Smooth muscle cell (in vitro differentiated cells): ENCODE results near the gene DCAF4L1. TPM values are rescaled to one million over a fixed set of nuclear protein-coding genes. Genes with fewer than 3 reads are reported as not detected.
A peak's percentile ranks its signal among the peaks of the same experiment; 100 is the strongest.

ENCODE experiments used
- DNase-seq: peaks from one replicate; lab custom pipeline; 2025; ENCODE audit not compliant: unreplicated experiment; lab: John Stamatoyannopoulos, UW
- H2AFZ ChIP-seq: fragments of 200-600 bp; sonication (generic); 2 replicates; pipeline ENCODE4 v1.6.0; 2016; ENCODE audit warnings: antibody characterized with exemption, low read depth, mild to moderate bottlenecking
- H3F3A ChIP-seq: fragments of 200-600 bp; sonication (generic); 2 replicates; pipeline ENCODE4 v1.6.0; 2017; ENCODE audit warnings: antibody characterized with exemption, low read depth
- H3K27ac ChIP-seq: fragments of 200-600 bp; sonication (generic); 2 replicates; pipeline ENCODE4 v1.5.1; 2016; ENCODE audit warnings: low read depth, mild to moderate bottlenecking
- H3K27me3 ChIP-seq: fragments of 200-600 bp; sonication (generic); 2 replicates; pipeline ENCODE4 v1.6.1; 2016; ENCODE audit warnings: low read depth, mild to moderate bottlenecking
- H3K36me3 ChIP-seq: fragments of 200-600 bp; sonication (generic); 2 replicates; pipeline ENCODE4 v1.5.1; 2016; ENCODE audit warnings: low read depth
- H3K4me1 ChIP-seq: fragments of 200-600 bp; sonication (generic); 2 replicates; pipeline ENCODE4 v1.5.1; 2016; ENCODE audit warnings: low read depth
- H3K4me2 ChIP-seq: fragments of 200-600 bp; sonication (generic); 2 replicates; pipeline ENCODE4 v1.6.0; 2016; ENCODE audit warnings: mild to moderate bottlenecking
- H3K4me3 ChIP-seq: fragments of 200-600 bp; sonication (generic); 2 replicates; pipeline ENCODE4 v1.5.1; 2016; ENCODE audit warnings: mild to moderate bottlenecking
- H3K79me2 ChIP-seq: fragments of 200-600 bp; sonication (generic); 2 replicates; pipeline ENCODE4 v1.6.0; 2016; ENCODE audit warnings: low read depth, mild to moderate bottlenecking
- H3K9ac ChIP-seq: fragments of 200-600 bp; sonication (generic); 2 replicates; pipeline ENCODE4 v1.6.0; 2016; ENCODE audit warnings: low read depth
- H3K9me3 ChIP-seq: fragments of 200-600 bp; sonication (generic); replicated peaks from 2 replicates; pipeline ENCODE4 v1.5.1; 2016; ENCODE audit warnings: low read depth
- H4K20me1 ChIP-seq: fragments of 200-600 bp; sonication (generic); 2 replicates; pipeline ENCODE4 v1.6.0; 2016; ENCODE audit warnings: low read depth
- CTCF ChIP-seq: fragments of 200-600 bp; sonication (generic); IDR thresholded peaks from 2 replicates; pipeline ENCODE4 v1.5.1; 2017; ENCODE audit warnings: borderline replicate concordance, mild to moderate bottlenecking, antibody characterized with exemption; ENCODE audit not compliant: insufficient read depth, poor library complexity, severe bottlenecking
- WGBS: methylation state at CpG from one replicate; pipeline ENCODE4 v1.1.7; 2016; ENCODE audit warnings: low lambda C conversion rate; 5-methylcytosine and 5-hydroxymethylcytosine counted together
- polyA plus RNA-seq: library from polyadenylated mRNA; unstranded; fragments of >200 nt; fragmentation: Nextera tagmentation; extraction: Ambion mirVana; gene quantifications from 2 replicates; pipeline ENCODE4 v1.2.1, GENCODE V29; 2016
- total RNA-seq: library from RNA; depleted of rRNA; stranded (reverse); fragments of >200 nt; gene quantifications from 2 replicates; pipeline ENCODE4 v1.2.3, GENCODE V29; 2014

DCAF4L1 gene, protein sequence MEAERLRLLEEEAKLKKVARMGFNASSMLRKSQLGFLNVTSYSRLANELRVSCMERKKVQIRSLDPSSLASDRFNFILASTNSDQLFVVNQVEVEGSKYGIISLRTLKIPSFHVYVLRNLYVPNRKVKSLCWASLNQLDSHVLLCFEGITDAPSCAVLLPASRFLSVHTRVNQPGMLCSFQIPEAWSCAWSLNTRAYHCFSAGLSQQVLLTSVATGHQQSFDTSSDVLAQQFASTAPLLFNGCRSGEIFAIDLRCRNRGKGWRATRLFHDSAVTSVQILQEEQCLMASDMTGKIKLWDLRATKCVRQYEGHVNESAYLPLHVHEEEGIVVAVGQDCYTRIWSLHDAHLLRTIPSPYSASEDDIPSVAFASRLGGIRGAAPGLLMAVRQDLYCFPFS
- 0.31 and 0.40 TPM in 2 replicates for total RNA-seq
- 0.11 and 0.13 TPM in 2 replicates for polyA plus RNA-seq

DNA sequence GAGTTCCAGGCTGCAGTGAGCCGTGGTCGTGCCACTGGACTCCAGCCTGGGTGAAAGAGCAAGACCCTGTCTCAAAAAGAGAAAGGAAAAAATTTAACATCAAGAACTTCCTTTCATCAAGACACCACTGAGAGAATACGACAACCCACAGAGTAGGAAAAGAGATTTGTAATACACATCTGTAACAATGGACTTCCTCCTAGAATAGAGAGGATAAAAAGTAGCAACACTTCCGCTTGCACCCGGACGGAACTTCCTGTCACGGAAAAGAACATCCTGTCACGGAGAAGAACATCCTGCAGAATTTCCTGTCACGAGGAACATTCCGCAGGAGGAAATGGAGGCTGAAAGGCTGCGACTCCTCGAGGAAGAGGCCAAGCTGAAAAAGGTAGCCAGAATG lies at the start of gene DCAF4L1:
Gene DCAF4L1, plus strand, starts transcription at position 301 of the 400 bp plus-strand sequence. Its CDS starts 37 bp downstream, at position 338.
- H3K9me3 ChIP-seq, result no peaks in the 10 kb centered on the region
- H3K4me2 ChIP-seq, result no peak within 1 kb of the TSS
- no peaks in the 10 kb centered on the region for H3K79me2 ChIP-seq
- no peaks in the 10 kb centered on the region for H3K27me3 ChIP-seq
- no peaks in the 10 kb centered on the region for H3K4me1 ChIP-seq
- DNase-seq, result no peak
- H4K20me1 ChIP-seq, result no peaks in the 10 kb centered on the region
- no peak within 1 kb of the TSS for H3K27ac ChIP-seq
- no peaks in the 10 kb centered on the region for H3F3A ChIP-seq
- WGBS, result 94% methylated on average over 12 of the region's 12 CpGs
- no peak within 1 kb of the TSS for H3K9ac ChIP-seq
- H3K36me3 ChIP-seq, result no peaks in the 10 kb centered on the region
- no peak for TF ChIP-seq CTCF
- H3K4me3 ChIP-seq, result no peak within 1 kb of the TSS
- no peak within 1 kb of the TSS for H2AFZ ChIP-seq

DNA sequence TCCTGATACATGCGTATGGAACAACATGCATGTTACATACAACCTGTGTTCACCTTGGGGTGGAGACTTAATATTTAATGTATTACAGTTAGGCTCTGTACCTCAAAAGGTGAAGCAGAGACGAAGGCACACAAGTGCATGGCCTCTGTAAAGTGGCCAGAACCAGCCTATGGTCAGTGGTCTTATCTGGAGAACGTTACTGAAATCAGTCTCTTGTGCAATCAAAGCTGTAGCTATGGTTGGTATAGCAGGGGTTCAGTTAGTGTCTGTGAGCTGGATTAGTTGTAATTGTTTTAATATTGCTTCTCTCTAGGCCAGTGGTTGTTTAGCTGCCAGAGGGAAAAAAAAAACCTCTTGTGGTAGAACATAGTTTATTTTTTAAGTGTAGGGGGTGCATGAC lies 48.6 kb upstream of the DCAF4L1 start:
- H3K27ac ChIP-seq, result no peak overlapping the region
- H3K9ac ChIP-seq, result no peak overlapping the region
- no peaks in the 10 kb centered on the region for H3K36me3 ChIP-seq
- H3K79me2 ChIP-seq, result peaks cover 28% of the 10 kb centered on the region
- H4K20me1 ChIP-seq, result peaks cover 21% of the 10 kb centered on the region
- 87% methylated on average over 3 of the region's 3 CpGs for WGBS
- no peak for DNase-seq
- H3K9me3 ChIP-seq, result no peaks in the 10 kb centered on the region
- H2AFZ ChIP-seq, result no peak overlapping the region
- no peak for TF ChIP-seq CTCF
- H3K27me3 ChIP-seq, result peaks cover 20% of the 10 kb centered on the region
- peaks cover 19% of the 10 kb centered on the region for H3K4me1 ChIP-seq
- H3K4me2 ChIP-seq, result no peak overlapping the region
- no peak overlapping the region for H3K4me3 ChIP-seq
- no peaks in the 10 kb centered on the region for H3F3A ChIP-seq

DNA sequence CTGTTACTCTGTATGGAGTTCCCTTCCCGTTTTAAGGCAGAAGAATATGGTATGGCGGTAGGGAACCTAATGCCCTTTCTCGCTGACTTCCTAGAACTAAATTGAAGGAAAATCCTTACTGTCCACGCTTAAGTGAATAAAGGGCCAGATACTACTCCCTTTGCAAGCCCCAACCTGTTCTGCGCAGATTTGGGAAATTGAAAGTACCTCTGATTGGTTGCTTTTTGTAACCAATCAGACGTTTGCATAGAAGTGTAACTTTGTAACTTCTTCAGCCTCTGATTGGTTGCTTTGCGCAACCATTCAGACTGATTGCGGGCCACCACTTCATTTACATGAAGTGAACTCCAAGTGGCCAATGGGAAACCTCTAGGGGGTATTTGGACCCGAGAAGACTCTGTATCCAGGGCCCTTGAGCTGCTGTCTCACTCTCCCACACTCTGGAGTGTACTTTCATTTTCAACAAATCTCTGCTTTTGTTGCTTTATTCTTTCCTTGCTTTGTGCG lies 47.5 kb upstream of the DCAF4L1 start:
- H2AFZ ChIP-seq, result peak overlapping the region; percentile 97
- H3K79me2 ChIP-seq, result peaks cover 37% of the 10 kb centered on the region
- no peaks in the 10 kb centered on the region for H3K36me3 ChIP-seq
- H3K9me3 ChIP-seq, result no peaks in the 10 kb centered on the region
- H3K9ac ChIP-seq, result no peak overlapping the region
- no peak overlapping the region for H3K4me2 ChIP-seq
- H3K4me3 ChIP-seq, result no peak overlapping the region
- H3K27me3 ChIP-seq, result peaks cover 20% of the 10 kb centered on the region
- no peak for TF ChIP-seq CTCF
- no peaks in the 10 kb centered on the region for H3F3A ChIP-seq
- no peak for DNase-seq
- no peak overlapping the region for H3K27ac ChIP-seq
- H4K20me1 ChIP-seq, result peaks cover 29% of the 10 kb centered on the region
- WGBS, result 95% methylated on average over 10 of the region's 10 CpGs
- H3K4me1 ChIP-seq, result peaks cover 19% of the 10 kb centered on the region

- H3K4me1 ChIP-seq, result peaks cover 19% of the 10 kb centered on the region
- H2AFZ ChIP-seq, result peak overlapping the region; percentile 97
- H3K9ac ChIP-seq, result no peak overlapping the region
- 88% methylated on average over 9 of the region's 9 CpGs for WGBS
- peaks cover 34% of the 10 kb centered on the region for H4K20me1 ChIP-seq
- H3K27me3 ChIP-seq, result peaks cover 20% of the 10 kb centered on the region
- no peaks in the 10 kb centered on the region for H3K36me3 ChIP-seq
- no peak for DNase-seq
- no peaks in the 10 kb centered on the region for H3K9me3 ChIP-seq
- peak overlapping the region; percentile 90 for H3K4me3 ChIP-seq
- TF ChIP-seq CTCF, result no peak
- H3K79me2 ChIP-seq, result peaks cover 42% of the 10 kb centered on the region
- H3K27ac ChIP-seq, result no peak overlapping the region
- H3K4me2 ChIP-seq, result peak overlapping the region; percentile 91
- no peaks in the 10 kb centered on the region for H3F3A ChIP-seq
Measured at GRCh38 chr4:41934514-41934900, 47.0 kb upstream of the DCAF4L1 start.
